ENCODE results near the gene MAB21L4.

Gene MAB21L4

DNA sequence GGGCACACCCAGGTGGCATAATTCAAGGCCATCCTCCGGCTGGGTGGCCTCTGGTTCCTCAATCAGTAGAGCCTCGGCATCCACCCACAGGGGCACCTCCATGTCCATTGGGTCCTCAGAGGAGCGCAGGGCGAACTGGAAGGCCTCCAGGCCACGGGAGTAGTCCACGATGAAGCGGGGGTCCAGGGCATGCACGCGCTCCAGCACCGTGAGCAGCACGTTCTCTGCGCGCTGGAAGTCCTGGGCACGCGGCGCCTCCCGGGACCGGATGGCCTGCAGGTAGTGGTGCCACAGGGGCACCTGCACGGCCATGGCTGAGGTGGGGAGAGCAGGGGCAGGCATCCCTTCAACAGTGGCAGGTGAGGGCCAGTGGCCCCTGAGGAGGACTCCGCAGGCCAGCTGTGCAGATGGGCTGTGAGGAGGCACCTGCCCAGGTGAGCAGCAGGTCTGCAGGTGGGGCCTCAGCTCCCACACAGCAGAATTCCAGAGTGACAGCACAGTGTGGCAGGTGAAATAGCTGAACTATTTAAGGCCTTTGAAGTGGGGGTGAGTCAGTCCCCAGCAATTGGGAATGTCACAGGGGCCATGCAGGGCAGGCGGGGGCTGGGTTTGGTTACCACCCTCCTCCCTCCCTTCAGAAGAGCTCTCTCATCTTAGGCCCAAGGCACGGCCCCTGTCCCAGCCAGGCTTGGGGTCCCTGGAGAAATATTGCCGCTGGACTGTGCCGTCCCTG, at the start of gene MAB21L4:
Gene MAB21L4, minus strand, starts transcription at position 501 of the 733 bp plus-strand sequence. Its CDS starts 159 bp downstream, at position 342.
- DNase-seq (ENCODE audit: low spot score) = no peak
- no peak within 1 kb of the TSS for H3K4me3 ChIP-seq (ENCODE audit: severe bottlenecking)

DNA sequence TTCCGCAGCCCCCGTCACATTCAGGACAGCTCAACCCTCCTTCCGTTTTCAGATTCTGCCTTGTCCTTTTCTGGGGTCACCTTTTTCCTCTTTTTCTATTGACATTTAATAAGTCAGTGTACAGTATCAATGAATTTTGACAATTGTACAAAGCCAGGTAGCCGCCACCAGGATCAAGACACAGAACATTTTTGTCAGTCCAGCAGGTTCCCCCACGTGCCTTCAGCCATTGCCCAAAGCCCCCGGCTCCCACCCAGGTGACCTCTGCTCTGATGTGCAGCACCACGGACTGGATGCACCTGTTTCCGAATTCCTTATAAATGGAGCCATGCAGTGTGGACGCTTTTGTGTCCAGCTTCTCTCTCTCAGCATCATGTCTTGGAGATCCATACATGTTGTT, 40.1 kb upstream of the MAB21L4 start:
- H3K9me3 ChIP-seq (ENCODE audit: severe bottlenecking) = peaks cover 5% of the 10 kb centered on the region
- no peak for DNase-seq (ENCODE audit: low spot score)
- no peak for ATAC-seq (ENCODE audit: low read depth)
- no peak overlapping the region for H3K27ac ChIP-seq (ENCODE audit: poor library complexity, severe bottlenecking)
- peaks cover 5% of the 10 kb centered on the region for H3K27me3 ChIP-seq (ENCODE audit: insufficient read depth, poor library complexity, severe bottlenecking)
- no peaks in the 10 kb centered on the region for H3K4me1 ChIP-seq (ENCODE audit: insufficient read depth, poor library complexity, severe bottlenecking)
- TF ChIP-seq, protein P1, sequence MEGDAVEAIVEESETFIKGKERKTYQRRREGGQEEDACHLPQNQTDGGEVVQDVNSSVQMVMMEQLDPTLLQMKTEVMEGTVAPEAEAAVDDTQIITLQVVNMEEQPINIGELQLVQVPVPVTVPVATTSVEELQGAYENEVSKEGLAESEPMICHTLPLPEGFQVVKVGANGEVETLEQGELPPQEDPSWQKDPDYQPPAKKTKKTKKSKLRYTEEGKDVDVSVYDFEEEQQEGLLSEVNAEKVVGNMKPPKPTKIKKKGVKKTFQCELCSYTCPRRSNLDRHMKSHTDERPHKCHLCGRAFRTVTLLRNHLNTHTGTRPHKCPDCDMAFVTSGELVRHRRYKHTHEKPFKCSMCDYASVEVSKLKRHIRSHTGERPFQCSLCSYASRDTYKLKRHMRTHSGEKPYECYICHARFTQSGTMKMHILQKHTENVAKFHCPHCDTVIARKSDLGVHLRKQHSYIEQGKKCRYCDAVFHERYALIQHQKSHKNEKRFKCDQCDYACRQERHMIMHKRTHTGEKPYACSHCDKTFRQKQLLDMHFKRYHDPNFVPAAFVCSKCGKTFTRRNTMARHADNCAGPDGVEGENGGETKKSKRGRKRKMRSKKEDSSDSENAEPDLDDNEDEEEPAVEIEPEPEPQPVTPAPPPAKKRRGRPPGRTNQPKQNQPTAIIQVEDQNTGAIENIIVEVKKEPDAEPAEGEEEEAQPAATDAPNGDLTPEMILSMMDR (IDR thresholded peaks at IDR 0.05; ENCODE audit: poor library complexity, severe bottlenecking) = no peak
- no peaks in the 10 kb centered on the region for H3K36me3 ChIP-seq (ENCODE audit: low read depth)
- no peak overlapping the region for H3K4me3 ChIP-seq (ENCODE audit: severe bottlenecking)

More for the DNA sequence above, at the start of gene MAB21L4:
- Histone ChIP-seq H3K4me1 (ENCODE audit: insufficient read depth, poor library complexity, severe bottlenecking) (no peaks in the 10 kb centered on the region), H3K27ac (ENCODE audit: poor library complexity, severe bottlenecking) (no peak within 1 kb of the TSS), H3K27me3 (ENCODE audit: insufficient read depth, poor library complexity, severe bottlenecking) (no peaks in the 10 kb centered on the region), H3K36me3 (ENCODE audit: low read depth) (no peaks in the 10 kb centered on the region), H3K9me3 (ENCODE audit: severe bottlenecking) (no peaks in the 10 kb centered on the region)
- peak; percentile 43 for ATAC-seq (ENCODE audit: low read depth)
- TF ChIP-seq, protein P1 (IDR thresholded peaks at IDR 0.05; ENCODE audit: poor library complexity, severe bottlenecking) = no peak

DNA sequence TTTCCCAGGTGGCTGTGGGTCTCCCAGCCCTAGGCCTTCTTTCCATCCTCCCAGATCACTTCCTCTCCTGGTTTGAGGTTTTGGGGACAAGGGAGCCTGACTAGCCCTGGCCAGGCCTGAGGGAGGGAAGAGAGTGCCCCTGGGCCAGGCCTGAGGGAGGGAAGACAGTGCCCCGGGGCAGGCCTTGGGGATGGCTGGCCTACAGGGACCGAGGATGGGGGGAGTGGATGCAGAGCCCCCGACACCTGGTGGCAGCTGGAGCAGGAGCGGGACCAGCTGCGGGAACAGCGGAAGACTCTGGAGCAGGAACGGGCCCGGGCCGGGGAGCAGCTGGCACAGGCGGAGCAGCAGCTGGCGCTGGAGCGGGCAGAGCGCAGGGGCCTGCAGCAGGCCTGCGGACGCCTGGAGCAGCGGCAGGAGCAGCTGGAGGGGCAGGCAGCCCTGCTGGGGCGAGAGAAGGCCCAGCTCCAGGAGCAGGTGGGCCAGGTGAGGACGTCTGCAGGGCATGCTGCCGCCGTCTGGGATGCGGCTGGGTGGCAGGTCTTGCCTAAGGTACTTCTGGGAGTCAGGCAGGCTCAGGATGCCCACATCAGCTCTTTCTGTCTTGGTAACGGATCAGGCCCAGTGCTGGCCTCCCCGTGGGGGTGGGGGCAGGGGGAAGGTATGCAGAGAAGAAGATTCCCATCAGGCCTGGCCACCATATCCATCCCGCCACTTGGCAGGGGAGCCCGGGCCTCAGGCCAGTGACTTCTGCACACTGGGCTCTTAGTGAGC, 39.3 kb upstream of the MAB21L4 start:
- no peak for ATAC-seq (ENCODE audit: low read depth)
- Histone ChIP-seq H3K4me3 (ENCODE audit: severe bottlenecking) (no peak overlapping the region), H3K4me1 (ENCODE audit: insufficient read depth, poor library complexity, severe bottlenecking) (no peaks in the 10 kb centered on the region), H3K27ac (ENCODE audit: poor library complexity, severe bottlenecking) (no peak overlapping the region), H3K27me3 (ENCODE audit: insufficient read depth, poor library complexity, severe bottlenecking) (peaks cover 5% of the 10 kb centered on the region), H3K36me3 (ENCODE audit: low read depth) (no peaks in the 10 kb centered on the region), H3K9me3 (ENCODE audit: severe bottlenecking) (peaks cover 5% of the 10 kb centered on the region)
- TF ChIP-seq, protein P1 (IDR thresholded peaks at IDR 0.05; ENCODE audit: poor library complexity, severe bottlenecking) = no peak
- peak; percentile 55 for DNase-seq (ENCODE audit: low spot score)

DNA sequence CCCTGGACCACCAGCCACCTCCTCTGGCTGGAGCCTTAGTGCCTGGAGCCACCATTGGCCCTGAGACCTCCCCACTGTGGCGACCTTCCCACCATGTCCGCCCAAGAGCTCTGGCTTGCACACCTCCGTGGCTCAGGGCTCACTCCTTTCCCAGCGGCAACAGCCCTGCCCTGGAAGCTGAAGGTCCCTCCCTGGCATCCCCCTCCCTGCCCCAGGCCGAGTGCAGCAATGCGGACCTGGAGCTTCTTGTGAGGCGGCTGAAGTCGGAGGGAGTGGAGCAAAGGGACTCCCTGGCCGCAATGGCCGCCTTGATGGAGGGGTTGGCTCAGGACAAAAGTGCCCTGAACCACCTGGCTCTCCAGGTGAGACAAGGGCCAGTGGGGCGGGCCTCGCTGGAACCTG, 38.7 kb upstream of the MAB21L4 start:
- Histone ChIP-seq H3K27me3 (ENCODE audit: insufficient read depth, poor library complexity, severe bottlenecking) (peaks cover 3% of the 10 kb centered on the region), H3K4me3 (ENCODE audit: severe bottlenecking) (no peak overlapping the region), H3K36me3 (ENCODE audit: low read depth) (no peaks in the 10 kb centered on the region), H3K4me1 (ENCODE audit: insufficient read depth, poor library complexity, severe bottlenecking) (no peaks in the 10 kb centered on the region), H3K27ac (ENCODE audit: poor library complexity, severe bottlenecking) (no peak overlapping the region), H3K9me3 (ENCODE audit: severe bottlenecking) (peaks cover 5% of the 10 kb centered on the region)
- DNase-seq (ENCODE audit: low spot score) (peak; percentile 57), ATAC-seq (ENCODE audit: low read depth) (no peak)
- TF ChIP-seq, protein P1 (IDR thresholded peaks at IDR 0.05; ENCODE audit: poor library complexity, severe bottlenecking) = no peak

All from RWPE2 (cell line).